PC-9 (cell line): ENCODE data around the gene CSNK1G3. TPM values are rescaled to one million over a fixed set of nuclear protein-coding genes. Genes with fewer than 3 reads are reported as not detected.

Experiments used
- BruUV-seq: library from RNA; stranded (reverse); fragments of 400-500 nt; replicated peaks from 2 replicates; lab custom pipeline; 2021; lab: Mats Ljungman, UMichigan
- CTCF ChIA-PET: fragments of 300-600 bp; sonication (Branson Sonifier 250); formaldehyde crosslinking; loops from one replicate; lab custom pipeline; 2022; ENCODE audit warnings: antibody characterized with exemption; lab: Charles Lee
- POLR2A ChIA-PET: fragments of 300-600 bp; sonication (Branson Sonifier 250); formaldehyde crosslinking; loops from one replicate; lab custom pipeline; 2022; ENCODE audit warnings: antibody characterized with exemption; ENCODE audit not compliant: unreplicated experiment; lab: Charles Lee
- DNase-seq, 2 experiments: peaks; one replicate each; pipeline versions ENCODE4 v3.0.0 to v3.0.0-alpha.2; 2015 to 2022; ENCODE audit warnings: mixed read lengths in 1 of 2
- H2AFZ ChIP-seq: fragments of 200-600 bp; sonication (generic); 2 replicates; pipeline ENCODE4 v1.8.1; 2017; ENCODE audit warnings: antibody characterized with exemption
- H3F3A ChIP-seq: fragments of 200-600 bp; sonication (generic); 2 replicates; pipeline ENCODE4 v1.8.1; 2017; ENCODE audit warnings: antibody characterized with exemption, mild to moderate bottlenecking, low read depth; ENCODE audit not compliant: insufficient read depth
- H3K27ac ChIP-seq: fragments of 200-600 bp; sonication (generic); 2 replicates; pipeline ENCODE4 v1.6.1; 2016; ENCODE audit warnings: mixed run types
- H3K27me3 ChIP-seq: fragments of 200-600 bp; sonication (generic); 2 replicates; pipeline ENCODE4 v1.6.1; 2016; ENCODE audit warnings: low read depth, mixed run types; ENCODE audit not compliant: insufficient read depth
- H3K36me3 ChIP-seq: fragments of 200-600 bp; sonication (generic); 2 replicates; pipeline ENCODE4 v1.6.1; 2016; ENCODE audit warnings: low read depth, mixed run types
- H3K4me1 ChIP-seq: fragments of 200-600 bp; sonication (generic); replicated peaks from 2 replicates; pipeline ENCODE4 v1.6.1; 2016; ENCODE audit warnings: mixed run types; ENCODE audit not compliant: insufficient read depth
- H3K4me2 ChIP-seq: fragments of 200-600 bp; sonication (generic); 2 replicates; pipeline ENCODE4 v1.6.1; 2017; ENCODE audit warnings: mixed run types
- H3K4me3 ChIP-seq: fragments of 200-600 bp; sonication (generic); 2 replicates; pipeline ENCODE4 v1.6.1; 2016; ENCODE audit warnings: mixed run types
- H3K79me2 ChIP-seq: fragments of 200-600 bp; sonication (generic); 2 replicates; pipeline ENCODE4 v1.6.1; 2017; ENCODE audit warnings: low read depth, mixed run types
- H3K9me2 ChIP-seq: fragments of 200-600 bp; sonication (generic); 2 replicates; pipeline ENCODE4 v1.8.1; 2017; ENCODE audit warnings: mild to moderate bottlenecking; ENCODE audit not compliant: insufficient read depth
- H3K9me3 ChIP-seq: fragments of 200-600 bp; sonication (generic); 2 replicates; pipeline ENCODE4 v1.8.1; 2016; ENCODE audit warnings: low read depth; ENCODE audit not compliant: insufficient read depth
- H4K20me1 ChIP-seq: fragments of 200-600 bp; sonication (generic); 2 replicates; pipeline ENCODE4 v1.8.1; 2017; ENCODE audit not compliant: insufficient read depth
- CTCF ChIP-seq: fragments of 200-600 bp; sonication (generic); conservative IDR thresholded peaks from 2 replicates; pipeline ENCODE4 v1.6.1; 2017; ENCODE audit warnings: mixed run types, antibody characterized with exemption, mild to moderate bottlenecking, moderate library complexity
- EZH2 ChIP-seq: fragments of 200-600 bp; sonication (generic); IDR thresholded peaks from 2 replicates; pipeline ENCODE4 v1.8.0; 2017; ENCODE audit warnings: antibody characterized with exemption, low read depth
- intact Hi-C: fragments of 100-400 bp; cut with micrococcal nuclease; formaldehyde crosslinking; loops from one replicate; pipeline ENCODE4 v1.10.0; 2022; ENCODE audit not compliant: unreplicated experiment
- total RNA-seq: library from RNA; stranded (reverse); gene quantifications from 2 replicates; pipeline ENCODE4 v1.2.3, GENCODE V29; 2021

The CSNK1G3 gene
- total RNA-seq, 1 experiment from 2014 or later: 39.0 TPM

GRCh38 chr5:123503299-123503698 is 8.7 kb upstream of the CSNK1G3 start:
- Histone ChIP-seq H3K4me3 (no peak overlapping the region), H4K20me1 (no peaks in the 10 kb centered on the region), H3K9me2 (no peaks in the 10 kb centered on the region), H2AFZ (no peak overlapping the region; the same call in 1 of the 2 replicates), H3K27ac (no peak overlapping the region), H3K4me1 (no peaks in the 10 kb centered on the region), H3K9me3 (no peaks in the 10 kb centered on the region), H3F3A (no peaks in the 10 kb centered on the region), H3K4me2 (no peak overlapping the region), H3K27me3 (no peaks in the 10 kb centered on the region), H3K79me2 (no peaks in the 10 kb centered on the region), H3K36me3 (no peaks in the 10 kb centered on the region)
- no TSS peak for BruUV-seq
- intact Hi-C loops: no loop called here
- CTCF ChIA-PET: no interaction called here
- TF ChIP-seq EZH2 (no peak), CTCF (no peak)
- DNase-seq: no peak
- POLR2A ChIA-PET: no interaction called here

GRCh38 chr5:123505633-123506032 is 6.3 kb upstream of the CSNK1G3 start:
- Histone ChIP-seq H3K9me3 (no peaks in the 10 kb centered on the region), H3K79me2 (no peaks in the 10 kb centered on the region), H3K4me1 (peaks cover 1% of the 10 kb centered on the region), H3K4me2 (no peak overlapping the region), H3K27ac (no peak overlapping the region), H3K4me3 (no peak overlapping the region), H3K36me3 (no peaks in the 10 kb centered on the region), H2AFZ (no peak overlapping the region), H4K20me1 (no peaks in the 10 kb centered on the region), H3K9me2 (no peaks in the 10 kb centered on the region), H3F3A (0 out of 2 replicates have a peak, but pooled peaks cover under 1% of the 10 kb centered on the region), H3K27me3 (no peaks in the 10 kb centered on the region)
- POLR2A ChIA-PET: no interaction called here
- CTCF ChIA-PET: interaction anchor here (0.6 kb wide), 1 partner anchor 60 kb away, joined by 3 read pairs; no protein-coding TSS in a partner anchor
- DNase-seq: no peak
- TF ChIP-seq CTCF: no peak
- no TSS peak for BruUV-seq
- intact Hi-C loops: no loop called here

GRCh38 chr5:123508441-123508840 is 3.5 kb upstream of the CSNK1G3 start:
- Histone ChIP-seq H3K9me3 (no peaks in the 10 kb centered on the region), H4K20me1 (no peaks in the 10 kb centered on the region), H3K4me2 (no peak overlapping the region), H3K36me3 (no peaks in the 10 kb centered on the region), H2AFZ (no peak overlapping the region), H3K4me1 (peaks cover 11% of the 10 kb centered on the region), H3K79me2 (peaks cover 7% of the 10 kb centered on the region), H3K9me2 (no peaks in the 10 kb centered on the region), H3F3A (peaks cover 11% of the 10 kb centered on the region; the same call in 1 of the 2 replicates), H3K27me3 (no peaks in the 10 kb centered on the region), H3K4me3 (no peak overlapping the region), H3K27ac (no peak overlapping the region)
- no peak for DNase-seq
- no TSS peak for BruUV-seq
- TF ChIP-seq CTCF (no peak), EZH2 (no peak)
- POLR2A ChIA-PET: no interaction called here
- CTCF ChIA-PET: no interaction called here
- intact Hi-C loops: no loop called here
